Body of pancreas (tissue), 4 donors: Measurements from ENCODE around the gene PTH1R. TPM values are rescaled to one million over a fixed set of nuclear protein-coding genes. Genes with fewer than 3 reads are reported as not detected.

Experiments
- ATAC-seq: fragments of 150-250 bp; one replicate; pipeline ENCODE4 v1.9.1; 2016
- DNase-seq, 4 donors: peaks; one replicate each; pipeline ENCODE4 v3.0.0-alpha.2; 2019
- H3K27ac ChIP-seq, 4 donors: fragments of 200-600 bp; sonication (generic); 1 replicate in 3 of 4; 2 replicates in 1 of 4; pipeline versions ENCODE4 v1.5.1 to v1.6.1; 2016 to 2019; ENCODE audit warnings: mild to moderate bottlenecking in 1 of 4, mixed read lengths in 1 of 4, moderate library complexity in 1 of 4
- H3K27me3 ChIP-seq, 2 donors: fragments of 200-600 bp; sonication (generic); one replicate each; pipeline ENCODE4 v1.6.0; 2016; ENCODE audit warnings: mild to moderate bottlenecking in 1 of 2
- H3K36me3 ChIP-seq, 2 donors: fragments of 200-600 bp; sonication (generic); replicated peaks in 1 of 2; 2 replicates each; pipeline ENCODE4 v1.5.1; 2016; ENCODE audit warnings: low read depth in 2 of 2; ENCODE audit not compliant: insufficient read depth in 1 of 2
- H3K4me1 ChIP-seq: fragments of 200-600 bp; sonication (generic); one replicate; pipeline ENCODE4 v1.6.0; 2016
- H3K4me3 ChIP-seq, 2 donors: fragments of 200-600 bp; sonication (generic); 1 replicate in 1 of 2; 2 replicates in 1 of 2; pipeline ENCODE4 v1.5.1; 2016 to 2019
- H3K9me3 ChIP-seq, 3 donors: fragments of 200-600 bp; sonication (generic); 1 replicate in 2 of 3; 2 replicates in 1 of 3; pipeline ENCODE4 v1.5.1; 2016
- POLR2A ChIP-seq, 3 donors: fragments of 450-650 bp; IDR thresholded peaks; one replicate each; pipeline ENCODE4 v1.6.1; 2016; ENCODE audit warnings: antibody characterized with exemption in 3 of 3, mild to moderate bottlenecking in 2 of 3
- WGBS, 2 donors: methylation state at CpG; one replicate each; pipeline ENCODE4 v1.1.5; 2017; 5-methylcytosine and 5-hydroxymethylcytosine counted together
- intact Hi-C: fragments of 100-400 bp; cut with DNase I; formaldehyde crosslinking; loops from one replicate; pipeline ENCODE4 v1.15.1; 2023
- total RNA-seq, 2 donors: library from RNA; depleted of rRNA; stranded (reverse); fragments of >200 nt; gene quantifications; one replicate each; pipeline ENCODE4 v1.1.0, GENCODE V29; 2016
- TF ChIP-seq, protein P1 (sequence below), 7 experiments: fragments of 450-650 bp in 4 of 7; fragments of 200-600 bp in 3 of 7; sonication (generic) in 3 of 7; IDR thresholded peaks; one replicate each; pipeline ENCODE4 v1.5.1; 2016 to 2019; ENCODE audit warnings: antibody characterized with exemption in 7 of 7

The PTH1R gene
- total RNA-seq, 2 donors from 2014 or later: 1.8 to 8.2 TPM

GRCh38 chr3:46848271-46849044 is 29.1 kb upstream of the PTH1R start:
- Histone ChIP-seq H3K27ac (no peak overlapping the region), H3K4me1 (peaks cover 17% of the 10 kb centered on the region), H3K4me3 (no peak overlapping the region), H3K9me3 (no peaks in the 10 kb centered on the region), H3K36me3 (no peaks in the 10 kb centered on the region), H3K27me3 (no peaks in the 10 kb centered on the region)
- ATAC-seq: no peak
- TF ChIP-seq, protein P1, sequence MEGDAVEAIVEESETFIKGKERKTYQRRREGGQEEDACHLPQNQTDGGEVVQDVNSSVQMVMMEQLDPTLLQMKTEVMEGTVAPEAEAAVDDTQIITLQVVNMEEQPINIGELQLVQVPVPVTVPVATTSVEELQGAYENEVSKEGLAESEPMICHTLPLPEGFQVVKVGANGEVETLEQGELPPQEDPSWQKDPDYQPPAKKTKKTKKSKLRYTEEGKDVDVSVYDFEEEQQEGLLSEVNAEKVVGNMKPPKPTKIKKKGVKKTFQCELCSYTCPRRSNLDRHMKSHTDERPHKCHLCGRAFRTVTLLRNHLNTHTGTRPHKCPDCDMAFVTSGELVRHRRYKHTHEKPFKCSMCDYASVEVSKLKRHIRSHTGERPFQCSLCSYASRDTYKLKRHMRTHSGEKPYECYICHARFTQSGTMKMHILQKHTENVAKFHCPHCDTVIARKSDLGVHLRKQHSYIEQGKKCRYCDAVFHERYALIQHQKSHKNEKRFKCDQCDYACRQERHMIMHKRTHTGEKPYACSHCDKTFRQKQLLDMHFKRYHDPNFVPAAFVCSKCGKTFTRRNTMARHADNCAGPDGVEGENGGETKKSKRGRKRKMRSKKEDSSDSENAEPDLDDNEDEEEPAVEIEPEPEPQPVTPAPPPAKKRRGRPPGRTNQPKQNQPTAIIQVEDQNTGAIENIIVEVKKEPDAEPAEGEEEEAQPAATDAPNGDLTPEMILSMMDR (IDR thresholded peaks at IDR 0.05): peak in 2 of 7 experiments; percentile 10
- TF ChIP-seq POLR2A (IDR thresholded peaks at IDR 0.05): no peak
- 74 to 77% methylated on average over 11 to 12 of the region's 12 CpGs for WGBS, 2 donors
- DNase-seq: peak in 2 of 4 donors; percentile 10 to 19
- intact Hi-C loops: no loop called here

DNA sequence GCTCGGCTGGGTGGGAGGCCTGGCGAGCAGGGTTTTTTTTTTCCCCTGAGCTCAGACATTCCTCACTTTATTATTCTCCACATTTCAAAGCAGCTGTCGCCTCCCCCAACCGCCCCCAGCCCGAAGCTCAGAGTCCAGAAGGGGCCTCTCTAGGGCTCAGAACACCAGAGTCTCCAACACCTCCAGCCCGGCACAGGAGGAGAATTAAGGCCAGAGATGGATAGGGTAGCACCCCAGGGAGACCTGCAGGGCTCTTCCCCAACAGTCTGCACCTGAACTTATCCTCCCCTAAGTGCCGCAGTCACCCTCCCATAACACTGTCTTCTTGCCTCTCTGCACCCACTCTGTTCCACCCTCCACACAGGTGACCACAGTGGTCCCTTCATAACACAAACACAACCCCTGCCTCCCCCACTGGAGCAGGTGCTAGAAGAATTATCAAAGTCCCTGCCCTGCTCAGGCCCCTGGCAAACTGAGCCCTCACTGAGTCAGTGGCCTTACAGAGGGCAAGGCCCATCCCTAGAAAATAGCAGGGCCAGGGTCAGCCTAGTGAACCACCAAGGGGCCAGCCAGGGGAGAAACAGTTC is 28.4 kb upstream of the PTH1R start:
- intact Hi-C loops: no loop called here

DNA sequence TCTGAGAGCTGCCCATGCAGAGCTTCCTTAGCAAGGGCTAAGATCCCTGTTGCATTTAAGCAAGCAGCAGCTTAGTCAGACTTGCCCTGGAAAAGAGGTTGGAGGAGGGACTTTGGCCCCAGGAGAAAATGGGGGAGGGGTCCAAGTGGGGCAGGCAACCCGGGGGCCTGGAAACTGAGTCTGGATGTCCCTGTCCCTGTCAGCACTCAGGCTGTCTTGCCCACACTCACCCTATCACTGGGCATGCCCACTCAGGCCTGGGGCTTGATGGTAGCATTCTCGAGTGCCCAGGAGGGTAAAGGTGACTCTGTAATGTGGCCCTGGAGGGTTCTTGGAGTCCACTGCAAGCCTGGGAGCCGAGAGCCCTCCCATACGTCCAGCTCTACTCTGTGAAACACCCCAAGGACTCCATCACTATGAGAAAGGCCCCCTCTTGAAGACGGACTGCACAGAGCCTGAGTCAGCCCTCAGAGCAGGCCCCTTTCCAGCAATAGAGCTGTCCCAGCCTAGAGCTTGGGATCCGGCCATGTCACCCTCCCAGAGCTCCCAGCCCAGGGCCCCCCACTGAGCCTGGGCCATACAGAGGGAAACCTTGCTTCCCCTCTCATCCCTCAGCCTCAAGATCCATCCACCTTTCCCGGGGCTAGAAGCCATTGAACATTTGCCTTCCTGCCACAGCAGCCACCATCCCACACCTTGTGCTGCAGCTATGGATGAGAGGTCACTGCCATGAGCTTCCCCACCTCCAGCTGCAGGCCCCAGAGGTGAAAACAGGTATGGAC is 27.6 kb upstream of the PTH1R start:
- ATAC-seq (no peak), DNase-seq (peak in 1 of 4 donors; percentile 3)
- Histone ChIP-seq H3K36me3 (no peaks in the 10 kb centered on the region), H3K9me3 (no peaks in the 10 kb centered on the region), H3K4me3 (no peak overlapping the region), H3K4me1 (peaks cover 16% of the 10 kb centered on the region), H3K27me3 (no peaks in the 10 kb centered on the region), H3K27ac (no peak overlapping the region)
- WGBS, 2 donors: 51 to 70% methylated on average over 2 to 7 of the region's 7 CpGs
- TF ChIP-seq POLR2A (IDR thresholded peaks at IDR 0.05): no peak
- TF ChIP-seq, protein P1 (IDR thresholded peaks at IDR 0.05): no peak
- intact Hi-C loops: no loop called here

More for the DNA sequence above, 28.4 kb upstream of the PTH1R start:
- Histone ChIP-seq H3K27ac (no peak overlapping the region), H3K4me3 (no peak overlapping the region), H3K4me1 (peaks cover 17% of the 10 kb centered on the region), H3K36me3 (no peaks in the 10 kb centered on the region), H3K9me3 (no peaks in the 10 kb centered on the region), H3K27me3 (no peaks in the 10 kb centered on the region)
- WGBS, 2 donors: 86 to 87% methylated on average over 7 of the region's 7 CpGs
- ATAC-seq (no peak), DNase-seq (peak in 1 of 4 donors; percentile 3)
- TF ChIP-seq POLR2A (IDR thresholded peaks at IDR 0.05): no peak
- TF ChIP-seq, protein P1 (IDR thresholded peaks at IDR 0.05): no peak

- H3K27ac ChIP-seq: no peak overlapping the region
- no peak for ATAC-seq
- peaks cover 10% of the 10 kb centered on the region for H3K4me1 ChIP-seq
- intact Hi-C loops: no loop called here
- H3K36me3 ChIP-seq: no peaks in the 10 kb centered on the region
- 67 to 68% methylated on average over 1 of the region's 1 CpG for WGBS, 2 donors
- TF ChIP-seq POLR2A (IDR thresholded peaks at IDR 0.05): no peak
- TF ChIP-seq, protein P1 (IDR thresholded peaks at IDR 0.05): no peak
- H3K4me3 ChIP-seq: no peak overlapping the region
- no peaks in the 10 kb centered on the region for H3K27me3 ChIP-seq
- H3K9me3 ChIP-seq: no peaks in the 10 kb centered on the region
- peak in 1 of 4 donors; percentile 0 for DNase-seq
These were observed 27.1 kb upstream of the PTH1R start for GRCh38 chr3:46850468-46850779.
